Left ventricle myocardium inferior (tissue), 1 donor: ENCODE results near the gene GALNT4. TPM values are rescaled to one million over a fixed set of nuclear protein-coding genes. Genes with fewer than 3 reads are reported as not detected.
A peak's percentile ranks its signal among the peaks of the same experiment; 100 is the strongest.

Experiments used
- DNase-seq: peaks from one replicate; pipeline ENCODE4 v3.0.0-alpha.2; 2020
- H3K27ac ChIP-seq: fragments of 200-600 bp; replicated peaks from 2 replicates; pipeline ENCODE4 v1.8.0; 2021
- H3K27me3 ChIP-seq: fragments of 200-600 bp; 2 replicates; pipeline ENCODE4 v1.8.0; 2021; ENCODE audit warnings: low read depth
- H3K36me3 ChIP-seq: fragments of 200-600 bp; 2 replicates; pipeline ENCODE4 v1.8.0; 2021
- H3K4me1 ChIP-seq: fragments of 200-600 bp; 2 replicates; pipeline ENCODE4 v1.8.0; 2021
- H3K4me3 ChIP-seq: fragments of 200-600 bp; 2 replicates; pipeline ENCODE4 v1.8.0; 2021; ENCODE audit warnings: mild to moderate bottlenecking, moderate library complexity
- H3K9me3 ChIP-seq: fragments of 200-600 bp; replicated peaks from 2 replicates; pipeline ENCODE4 v1.8.0; 2021
- CTCF ChIP-seq: fragments of 200-600 bp; IDR thresholded peaks from 2 replicates; pipeline ENCODE4 v1.8.0; 2021; ENCODE audit warnings: antibody characterized with exemption, mild to moderate bottlenecking, borderline replicate concordance
- intact Hi-C: fragments of 100-400 bp; cut with micrococcal nuclease; formaldehyde crosslinking; loops from one replicate; pipeline ENCODE4 v1.11.0; 2022
- total RNA-seq: library from RNA; stranded (reverse); fragmentation: NEBNext Ultra II Directional; extraction: Animal tissue kit (Norgen Biotek cat#: 25700); gene quantifications from one replicate; pipeline ENCODE4 v1.2.1, GENCODE V29; 2021
- donor health status: DM: no; HTN: yes; CAD: no; lungs with severe emphysema.

GALNT4 gene
- total RNA-seq, 1 donor from 2014 or later: 2.1 TPM

GRCh38 chr12:89523393-89523792, 1.2 kb downstream of the GALNT4 start:
- no peaks in the 10 kb centered on the region for H3K27me3 ChIP-seq
- DNase-seq: no peak
- H3K9me3 ChIP-seq: no peaks in the 10 kb centered on the region
- no peak overlapping the region for H3K27ac ChIP-seq
- peaks cover 71% of the 10 kb centered on the region for H3K4me1 ChIP-seq
- peak overlapping the region; percentile 95 for H3K4me3 ChIP-seq
- TF ChIP-seq CTCF: no peak
- peaks cover 7% of the 10 kb centered on the region for H3K36me3 ChIP-seq
- intact Hi-C loops: no loop called here

DNA sequence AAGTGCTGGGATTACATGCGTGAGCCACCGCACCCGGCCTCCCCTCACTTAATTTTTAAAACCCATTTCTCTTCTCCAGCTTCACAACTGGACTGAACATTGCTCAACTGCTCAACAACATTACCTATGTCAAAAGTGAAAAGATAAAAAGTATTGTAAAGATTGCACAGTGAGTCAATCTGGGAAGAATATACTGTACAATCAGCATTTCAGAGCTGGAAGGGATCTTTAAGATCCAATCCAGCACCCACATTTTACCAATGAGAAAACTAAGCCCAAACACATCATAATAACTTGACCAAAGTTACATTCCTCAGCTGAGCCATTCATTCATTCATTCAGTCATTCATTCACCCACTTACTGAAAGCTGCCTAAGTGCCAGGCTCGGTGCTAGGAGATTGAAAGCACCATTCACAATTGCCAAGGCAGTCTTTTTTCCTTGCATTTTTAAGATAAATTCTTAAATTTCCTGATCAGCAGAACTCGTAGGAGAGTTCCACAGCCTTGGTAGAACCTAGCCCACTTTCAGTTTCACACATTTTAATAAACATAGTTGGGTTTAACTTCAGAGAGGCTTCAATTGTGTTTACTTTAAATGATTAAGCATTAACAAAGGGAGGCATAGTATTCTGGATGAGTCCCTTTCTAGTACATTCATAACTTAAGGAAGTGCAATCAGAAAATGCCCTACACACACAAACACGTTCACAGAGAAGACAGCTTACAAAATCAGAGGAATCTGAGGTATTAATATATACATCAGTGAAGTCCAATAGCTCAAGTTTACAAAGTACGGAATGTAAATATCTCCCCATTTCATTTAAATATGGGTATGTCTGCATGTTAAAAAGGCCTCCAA, 3.0 kb downstream of the GALNT4 start:
- Histone ChIP-seq H3K27me3 (no peaks in the 10 kb centered on the region), H3K9me3 (no peaks in the 10 kb centered on the region), H3K4me1 (peaks cover 62% of the 10 kb centered on the region), H3K27ac (no peak overlapping the region), H3K4me3 (peak overlapping the region; percentile 95), H3K36me3 (peaks cover 7% of the 10 kb centered on the region)
- no peak for TF ChIP-seq CTCF
- DNase-seq: no peak
- intact Hi-C loops: no loop called here

DNA sequence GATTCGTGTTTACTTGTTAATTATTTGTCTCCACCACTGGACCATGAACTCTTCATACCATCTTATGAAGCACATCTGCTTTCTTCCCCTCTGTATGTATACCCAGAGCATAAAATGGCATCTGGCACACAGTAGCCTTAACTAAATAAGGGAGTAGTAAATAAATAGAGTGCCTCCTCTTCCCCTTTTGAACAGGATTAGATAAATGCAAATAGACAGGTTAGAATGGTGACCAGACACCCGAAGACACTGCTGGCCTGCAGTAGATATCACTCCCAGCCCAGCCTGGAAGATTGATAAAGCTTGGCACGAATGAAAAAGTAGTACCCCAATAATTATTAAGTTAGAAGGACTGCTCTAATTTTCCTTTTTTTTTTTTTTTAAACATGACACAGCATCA, 6.9 kb downstream of the GALNT4 start:
- Histone ChIP-seq H3K9me3 (no peaks in the 10 kb centered on the region), H3K27ac (no peak overlapping the region), H3K36me3 (peaks cover 2% of the 10 kb centered on the region), H3K4me3 (no peak overlapping the region), H3K27me3 (no peaks in the 10 kb centered on the region), H3K4me1 (peaks cover 33% of the 10 kb centered on the region)
- DNase-seq: no peak
- intact Hi-C loops: no loop called here
- no peak for TF ChIP-seq CTCF

DNA sequence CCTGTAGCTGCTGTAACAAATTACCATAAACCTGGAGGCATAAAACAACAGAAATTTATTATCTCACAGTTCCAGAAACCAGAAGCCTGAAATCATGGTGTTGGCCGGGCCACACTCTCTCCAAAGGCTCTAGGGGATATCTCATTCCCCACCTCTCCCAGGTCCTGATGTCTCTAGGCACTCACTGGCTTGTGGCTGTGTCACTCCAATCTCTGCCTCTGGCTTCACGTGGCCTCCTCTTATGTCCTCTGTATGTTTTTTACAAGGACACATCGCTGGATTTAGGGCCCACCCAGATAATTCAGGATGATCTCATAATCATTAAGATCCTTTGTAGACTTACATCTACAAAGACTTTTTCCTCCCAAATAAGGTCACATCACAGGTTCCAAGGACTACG, 8.0 kb downstream of the GALNT4 start:
- DNase-seq: no peak
- Histone ChIP-seq H3K4me3 (no peak overlapping the region), H3K27ac (no peak overlapping the region), H3K9me3 (no peaks in the 10 kb centered on the region), H3K27me3 (no peaks in the 10 kb centered on the region), H3K36me3 (no peaks in the 10 kb centered on the region), H3K4me1 (peaks cover 22% of the 10 kb centered on the region)
- intact Hi-C loops: no loop called here
- TF ChIP-seq CTCF: no peak

DNA sequence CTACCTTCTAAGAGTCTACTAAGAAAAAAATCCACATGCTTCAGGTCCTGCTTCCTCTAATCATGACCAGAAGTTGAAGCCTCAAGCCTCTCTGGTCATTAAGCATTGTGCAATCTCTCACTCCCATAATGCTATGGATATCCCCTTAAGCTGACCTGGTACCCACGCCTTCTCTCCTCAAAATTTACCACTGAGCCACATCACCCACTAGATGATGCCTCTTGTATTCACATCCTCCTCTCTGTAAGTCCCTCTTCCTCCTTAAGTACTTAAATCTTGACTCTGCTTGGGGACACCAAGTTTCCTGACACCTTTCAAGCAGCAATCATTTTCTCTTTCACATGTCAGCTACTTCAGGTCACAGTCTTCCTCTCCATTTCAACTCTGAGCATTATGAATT, 9.8 kb downstream of the GALNT4 start:
- no peaks in the 10 kb centered on the region for H3K36me3 ChIP-seq
- no peaks in the 10 kb centered on the region for H3K27me3 ChIP-seq
- TF ChIP-seq CTCF: no peak
- no peak for DNase-seq
- no peaks in the 10 kb centered on the region for H3K9me3 ChIP-seq
- peaks cover 9% of the 10 kb centered on the region for H3K4me1 ChIP-seq
- H3K27ac ChIP-seq: no peak overlapping the region
- H3K4me3 ChIP-seq: no peak overlapping the region
- intact Hi-C loops: no loop called here
